ENCODE measurements around the gene SGTA.
"Not testable (repeated sequence)": the region's sequence is repeated elsewhere in the genome, so short reads cannot be mapped to it uniquely, and the experiment has no call there.

SGTA gene

DNA sequence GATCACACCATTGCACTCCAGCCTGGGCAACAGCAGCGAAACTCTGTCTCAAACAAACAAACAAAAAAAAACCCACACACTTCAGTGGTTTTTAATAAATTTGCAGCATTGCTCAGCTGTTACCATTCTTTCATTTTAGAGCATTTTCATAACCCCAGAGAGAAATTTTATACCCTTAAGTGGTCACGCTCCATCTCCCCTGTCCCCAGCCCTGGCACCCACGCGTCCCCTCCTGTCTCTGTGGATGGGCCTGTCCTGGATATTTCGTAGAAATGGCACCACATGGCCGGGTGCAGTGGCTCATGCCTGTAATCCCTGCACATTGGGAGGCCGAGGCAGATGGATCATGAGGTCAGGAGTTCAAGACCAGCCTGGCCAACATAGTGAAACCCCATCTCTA is 10.1 kb upstream of the SGTA start:
- in situ Hi-C loops (cut with MboI; ENCODE audit: low pct_unique_long_range_greater_than_20kb, low sequenced_read_pairs, unreplicated experiment) = no loop called here
- TF ChIP-seq CTCF (IDR thresholded peaks at IDR 0.05; ENCODE audit: extremely low read depth, insufficient read depth, missing control alignments) = no peak
- DNase-seq (ENCODE audit: low spot score) = no peak

- DNase-seq (ENCODE audit: low spot score); in situ Hi-C loops (cut with MboI; ENCODE audit: low pct_unique_long_range_greater_than_20kb, low sequenced_read_pairs, unreplicated experiment): not testable (repeated sequence)
These were observed 9.6 kb upstream of the SGTA start for GRCh38 chr19:2792666-2793065.

DNA sequence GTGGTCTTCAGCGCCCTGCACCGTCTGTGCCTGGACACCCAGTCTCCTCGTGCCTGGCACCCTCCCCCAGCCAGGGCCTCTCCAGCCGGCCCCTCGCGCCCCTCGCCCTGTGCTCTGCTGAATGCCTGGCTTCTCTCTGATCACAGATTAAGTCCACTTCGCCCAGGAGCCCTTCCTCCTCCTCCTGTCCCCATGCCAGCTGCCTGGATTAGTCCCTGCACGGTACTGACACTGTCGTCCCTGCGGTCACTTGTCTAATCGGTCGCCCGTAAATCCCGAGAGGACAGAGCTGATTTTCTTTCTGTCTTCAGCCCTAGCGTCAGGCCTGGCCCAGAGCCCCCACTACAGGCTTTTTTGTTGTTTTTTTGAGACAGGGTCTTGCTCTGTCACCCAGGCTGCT is 8.8 kb upstream of the SGTA start:
- in situ Hi-C loops (cut with MboI; ENCODE audit: low pct_unique_long_range_greater_than_20kb, low sequenced_read_pairs, unreplicated experiment) = no loop called here
- no peak for TF ChIP-seq CTCF (IDR thresholded peaks at IDR 0.05; ENCODE audit: extremely low read depth, insufficient read depth, missing control alignments)
- DNase-seq (ENCODE audit: low spot score) = no peak

GRCh38 chr19:2791440-2791839 is 8.4 kb upstream of the SGTA start:
- DNase-seq (ENCODE audit: low spot score) = no peak
- no peak for TF ChIP-seq CTCF (IDR thresholded peaks at IDR 0.05; ENCODE audit: extremely low read depth, insufficient read depth, missing control alignments)
- in situ Hi-C loops (cut with MboI; ENCODE audit: low pct_unique_long_range_greater_than_20kb, low sequenced_read_pairs, unreplicated experiment) = no loop called here

DNA sequence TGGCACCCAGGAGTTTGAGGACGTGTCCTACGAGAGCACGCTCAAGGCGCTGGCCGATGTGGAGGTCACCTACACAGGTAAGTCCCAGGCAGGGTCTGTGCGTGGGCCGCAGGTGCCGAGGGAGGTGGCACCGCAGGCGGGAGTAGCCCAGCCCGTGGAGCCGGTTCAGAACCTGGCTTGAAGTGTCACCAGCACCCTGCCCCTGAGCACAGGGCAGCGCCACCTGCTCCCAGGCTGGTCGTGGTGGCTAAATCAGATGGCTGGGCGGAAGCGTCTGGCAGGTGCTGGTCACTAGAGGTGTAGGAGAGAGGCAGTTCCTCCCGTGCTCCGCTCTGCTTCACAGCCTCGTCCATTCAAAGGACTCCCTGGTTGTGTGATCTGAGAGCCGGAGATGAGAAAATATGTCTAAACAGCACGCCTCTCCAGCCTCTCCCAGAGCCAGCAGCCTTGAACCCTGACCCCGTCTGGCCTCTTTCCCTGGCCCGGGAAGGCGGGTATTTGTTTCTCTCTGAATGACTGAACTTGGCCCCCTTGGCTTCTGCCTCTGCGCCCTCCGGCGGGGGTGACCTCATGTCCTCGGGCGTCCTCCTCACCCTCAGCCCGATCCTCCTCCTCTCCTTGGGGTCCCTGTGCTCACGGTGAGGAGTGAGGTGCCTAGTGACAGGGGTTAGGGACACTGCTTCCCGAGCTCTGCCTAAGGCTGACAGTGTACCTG is 7.6 kb upstream of the SGTA start:
- no peak for DNase-seq (ENCODE audit: low spot score)
- in situ Hi-C loops (cut with MboI; ENCODE audit: low pct_unique_long_range_greater_than_20kb, low sequenced_read_pairs, unreplicated experiment) = no loop called here
- TF ChIP-seq CTCF (IDR thresholded peaks at IDR 0.05; ENCODE audit: extremely low read depth, insufficient read depth, missing control alignments) = no peak

DNA sequence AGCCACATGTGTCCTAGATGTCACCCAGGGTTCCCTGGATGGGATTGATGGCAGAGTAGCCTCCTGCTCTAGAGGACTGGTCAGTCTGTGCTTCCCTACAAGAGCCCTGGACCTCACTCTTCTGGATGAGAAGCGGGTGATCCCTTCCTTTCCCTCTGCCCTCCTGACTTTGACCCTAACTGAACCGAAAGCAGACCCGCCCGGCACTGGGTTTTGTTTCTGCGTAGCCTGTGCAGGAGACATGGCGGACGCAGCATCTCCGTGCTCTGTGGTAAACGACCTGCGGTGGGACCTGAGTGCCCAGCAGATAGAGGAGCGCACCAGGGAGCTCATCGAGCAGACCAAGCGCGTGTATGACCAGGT is 7.1 kb upstream of the SGTA start:
- no peak for DNase-seq (ENCODE audit: low spot score)
- no peak for TF ChIP-seq CTCF (IDR thresholded peaks at IDR 0.05; ENCODE audit: extremely low read depth, insufficient read depth, missing control alignments)
- in situ Hi-C loops (cut with MboI; ENCODE audit: low pct_unique_long_range_greater_than_20kb, low sequenced_read_pairs, unreplicated experiment) = no loop called here

DNA sequence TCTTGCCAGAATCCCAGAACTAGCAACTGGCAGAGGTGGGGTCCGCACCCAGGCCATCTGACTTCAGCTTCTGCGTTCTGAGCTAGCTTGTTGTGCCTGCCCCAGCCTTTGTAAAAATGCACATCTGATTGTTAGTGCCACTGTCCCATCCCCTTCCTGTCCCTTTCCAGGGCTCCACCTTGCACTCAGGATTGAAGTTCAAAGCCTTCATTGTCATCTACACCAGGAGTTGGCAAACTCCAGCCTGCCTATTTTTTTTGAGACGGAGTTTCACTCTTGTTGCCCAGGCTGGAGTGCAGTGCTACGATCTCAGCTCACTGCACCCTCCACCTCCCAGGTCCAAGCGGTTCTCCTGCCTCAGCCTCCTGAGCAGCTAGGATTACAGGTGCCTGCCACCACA is 5.2 kb upstream of the SGTA start:
- no peak for TF ChIP-seq CTCF (IDR thresholded peaks at IDR 0.05; ENCODE audit: extremely low read depth, insufficient read depth, missing control alignments)
- in situ Hi-C loops (cut with MboI; ENCODE audit: low pct_unique_long_range_greater_than_20kb, low sequenced_read_pairs, unreplicated experiment) = no loop called here
- DNase-seq (ENCODE audit: low spot score) = no peak
